Renal cortex interstitium (tissue), 11 donors: ENCODE data around the gene ZBTB20. TPM values are rescaled to one million over a fixed set of nuclear protein-coding genes. Genes with fewer than 3 reads are reported as not detected.
"Not testable (repeated sequence)": the region's sequence is repeated elsewhere in the genome, so short reads cannot be mapped to it uniquely, and the experiment has no call there.

Source experiments
- DNase-seq, 11 donors: peaks; one replicate each; pipeline ENCODE4 v3.0.0-alpha.2; 2013; ENCODE audit warnings: low read depth in 9 of 11, low spot score in 4 of 11; ENCODE audit errors: extremely low read depth in 1 of 11
- polyA plus RNA-seq, 3 donors: library from polyadenylated mRNA; unstranded; fragments of 120-200 nt; gene quantifications; one replicate each; pipeline ENCODE4 v1.2.1, GENCODE V29; 2013; ENCODE audit not compliant: insufficient read length in 3 of 3

The ZBTB20 gene
- polyA plus RNA-seq, 3 donors = 5.5 to 6.9 (median 6.6) TPM

GRCh38 chr3:115151921-115152320 is 4.8 kb upstream of the ZBTB20 start:
- DNase-seq = no peak

DNA sequence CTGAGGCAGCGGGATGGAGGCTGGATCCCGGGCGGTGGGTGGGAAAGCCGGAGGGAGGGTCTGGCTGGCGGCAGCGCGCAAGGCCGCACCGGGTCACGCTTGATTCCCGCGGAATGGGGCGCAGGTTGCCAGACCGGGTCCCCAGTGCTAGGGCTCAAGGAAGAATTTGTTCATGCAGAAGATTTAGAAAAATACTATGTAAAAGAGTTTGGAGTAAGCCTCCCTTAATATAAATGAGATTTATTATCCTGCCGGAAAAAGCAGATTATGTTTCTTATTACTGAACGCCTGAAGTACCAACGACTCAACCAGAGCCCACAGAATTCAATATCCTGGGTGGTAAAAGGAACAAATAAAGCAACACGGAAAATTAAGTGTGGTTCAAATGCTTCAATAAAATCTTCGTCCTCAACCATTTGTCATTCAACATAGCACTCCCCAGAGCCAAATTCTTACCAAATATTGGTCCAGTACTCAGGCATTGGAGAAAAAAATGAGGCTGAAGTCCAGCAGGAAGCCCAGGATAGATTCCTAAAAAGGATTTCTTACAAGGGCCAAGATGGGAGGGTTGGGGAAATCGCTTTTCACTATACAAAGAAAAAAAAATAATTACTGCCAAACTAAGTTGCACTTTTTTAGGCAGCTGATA is 1.2 kb upstream of the ZBTB20 start:
- peak in 2 of 11 donors; percentile 13 to 50 for DNase-seq

DNA sequence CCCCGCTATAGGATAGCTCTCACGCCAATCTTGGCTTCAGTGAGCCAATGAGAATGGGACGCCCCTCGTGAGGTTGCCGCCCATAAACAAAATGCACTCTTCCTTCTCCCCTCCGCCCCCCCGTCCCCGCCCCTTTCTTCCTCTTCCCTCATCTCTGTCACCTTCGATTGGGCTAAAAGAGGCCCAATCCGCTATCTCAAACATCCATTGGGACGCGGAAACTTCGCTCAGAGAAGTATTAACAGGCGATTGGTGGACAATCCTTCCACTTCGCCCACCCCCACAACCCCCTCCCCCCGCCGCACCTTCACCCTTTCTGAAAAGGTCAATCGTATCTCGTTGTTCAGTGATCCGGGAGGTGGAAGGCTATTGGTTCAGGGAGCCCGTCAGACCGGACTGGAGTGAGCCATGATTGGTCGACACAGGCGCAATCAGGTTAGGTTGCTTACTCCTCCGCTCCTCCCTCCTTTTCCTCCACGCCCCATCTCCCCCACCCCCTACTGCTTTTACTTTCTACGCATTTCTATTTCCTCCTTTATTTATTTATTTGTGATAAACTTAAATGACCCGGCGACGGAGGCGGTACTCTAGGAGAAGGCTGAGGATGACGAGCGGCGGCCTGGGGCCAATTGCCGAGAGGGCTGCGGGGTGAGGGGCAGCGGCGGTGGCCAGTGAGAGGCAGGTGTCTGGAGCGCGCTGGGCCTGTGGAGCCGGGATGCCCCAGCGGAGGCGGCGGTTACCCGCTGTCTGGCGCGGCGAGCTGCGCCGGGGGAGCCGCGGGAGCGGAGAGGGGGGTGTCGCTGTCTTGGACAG is 447 bp upstream of the ZBTB20 start:
- DNase-seq = peak; percentile 99 to 100 (median 100)

DNA sequence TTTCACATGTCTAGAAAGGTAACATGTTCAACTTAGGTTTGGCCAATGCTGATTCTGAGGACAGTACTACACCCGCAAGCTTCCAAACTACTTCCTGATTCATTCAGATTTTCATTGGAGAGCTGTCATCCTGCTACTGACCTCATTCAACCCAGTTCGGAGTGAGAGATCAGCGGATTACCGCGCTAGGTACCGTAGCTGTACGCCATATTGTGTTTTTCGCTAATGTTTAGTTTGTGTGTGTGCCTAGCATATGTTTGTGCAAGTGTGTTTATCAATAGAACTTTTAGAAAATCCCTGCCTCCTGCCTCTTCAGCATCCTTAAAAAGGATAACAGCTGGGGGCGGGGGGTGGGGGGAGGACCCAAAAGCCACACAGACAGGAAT is 1.1 kb downstream of the ZBTB20 start:
- DNase-seq = peak in 9 of 11 donors; percentile 32 to 63 (median 51)

DNA sequence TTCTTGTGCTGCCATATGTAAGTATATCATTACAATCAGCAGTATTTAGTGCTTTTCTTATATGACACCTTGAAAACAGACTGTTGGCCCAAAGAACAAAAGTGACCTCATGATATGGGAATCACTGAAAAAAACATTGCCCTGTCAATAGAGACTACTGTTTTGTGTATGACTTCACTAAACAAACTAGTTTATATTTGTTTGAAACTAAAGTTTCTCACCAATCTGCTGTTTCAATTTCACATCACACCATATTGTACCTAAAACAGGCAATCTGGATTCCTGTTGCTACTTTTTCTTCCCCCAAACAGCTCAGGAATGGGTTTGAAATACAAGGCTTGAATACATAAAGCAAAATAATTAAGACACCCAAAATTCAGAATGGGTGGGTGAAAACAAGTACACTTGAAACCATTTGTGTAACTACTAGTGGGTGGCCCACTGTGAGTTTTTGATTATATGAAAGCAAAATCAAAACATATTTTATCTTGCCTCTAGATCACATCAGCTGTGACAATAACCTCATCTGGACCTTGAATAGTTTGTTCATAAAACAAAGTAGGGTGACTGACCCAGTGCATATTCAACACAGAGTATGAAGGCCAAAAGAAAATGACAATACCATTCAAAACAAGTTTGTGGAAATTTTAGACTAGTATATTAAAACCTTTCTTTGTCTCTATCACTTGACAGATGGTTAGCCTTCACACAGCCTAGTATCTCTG is 5.9 kb downstream of the ZBTB20 start:
- DNase-seq = no peak

DNA sequence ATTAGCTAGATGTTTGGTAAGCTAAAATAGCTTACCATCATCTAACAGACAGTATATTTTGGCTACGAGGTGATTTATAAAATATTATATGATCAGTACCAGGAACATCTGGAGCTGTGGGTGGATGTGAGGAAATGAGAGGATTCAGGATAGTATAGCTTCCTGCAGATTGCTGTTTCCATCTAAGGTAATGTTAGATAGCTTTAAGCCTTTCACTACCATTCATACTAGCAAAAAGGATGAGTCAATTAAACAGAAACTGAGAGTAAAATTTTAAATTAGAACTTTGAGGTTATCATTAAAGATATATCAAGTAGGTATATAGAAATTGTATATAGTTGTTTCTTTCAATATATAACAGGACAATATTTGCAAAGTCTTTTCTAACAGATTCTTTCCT is 8.0 kb downstream of the ZBTB20 start:
- no peak for DNase-seq

DNA sequence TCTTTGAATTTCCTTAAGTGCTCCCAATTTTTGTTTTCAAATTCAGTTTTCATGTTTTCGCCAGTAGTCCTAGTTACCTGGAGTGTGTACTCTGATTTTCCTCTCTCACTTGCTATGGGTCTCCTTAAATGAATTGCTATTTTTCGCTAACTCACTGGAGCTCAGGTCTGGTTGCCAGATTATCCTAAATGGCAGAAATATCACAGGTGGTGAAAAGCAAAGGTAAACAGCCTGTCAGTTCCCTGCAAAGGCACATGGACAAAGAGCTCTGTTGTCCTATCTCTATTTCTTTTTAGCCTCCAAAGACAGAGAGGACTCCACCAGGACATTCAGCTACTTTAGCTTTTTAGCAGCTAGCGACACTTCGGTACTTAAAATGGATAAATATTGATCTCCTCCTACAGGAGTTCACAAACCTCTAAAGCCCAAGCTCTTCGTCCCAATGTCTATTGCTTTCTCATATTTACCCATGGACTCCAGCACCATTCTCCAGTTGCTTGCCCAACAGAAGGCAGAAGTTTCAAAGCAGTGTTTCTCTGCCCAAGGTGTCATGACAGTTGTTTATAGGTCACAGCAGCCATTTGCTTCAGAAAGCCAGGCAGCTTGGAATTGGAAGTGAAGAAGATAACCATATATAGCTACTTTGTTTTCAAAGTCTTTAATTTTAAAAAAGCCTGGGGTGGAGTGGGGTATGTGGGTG is 12.3 kb downstream of the ZBTB20 start:
- DNase-seq = no peak

GRCh38 chr3:115127208-115127607 is 19.9 kb downstream of the ZBTB20 start:
- DNase-seq = no peak

DNA sequence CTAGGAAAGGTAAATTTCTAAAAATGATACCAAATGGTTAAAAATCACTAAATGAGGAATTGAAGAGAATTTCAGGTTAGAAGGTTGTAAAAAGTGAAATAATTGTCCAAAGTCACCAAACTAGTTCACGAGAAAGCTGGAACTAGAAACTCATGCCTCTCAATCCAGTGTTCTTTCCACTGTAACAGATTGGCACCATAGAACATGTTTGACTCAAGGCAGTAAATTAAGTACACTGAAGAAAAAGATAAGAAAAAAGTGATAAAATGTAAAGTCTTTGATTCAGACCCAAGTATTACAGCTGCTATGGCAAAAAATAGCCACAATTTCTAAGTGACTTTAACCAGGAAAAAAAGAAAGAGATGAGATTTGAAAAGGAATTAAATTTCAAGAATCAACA is 26.5 kb downstream of the ZBTB20 start:
- DNase-seq = no peak

- DNase-seq = no peak
These were observed 33.7 kb downstream of the ZBTB20 start for GRCh38 chr3:115113367-115113766.

GRCh38 chr3:115111632-115112031 is 35.5 kb downstream of the ZBTB20 start:
- no peak for DNase-seq

DNA sequence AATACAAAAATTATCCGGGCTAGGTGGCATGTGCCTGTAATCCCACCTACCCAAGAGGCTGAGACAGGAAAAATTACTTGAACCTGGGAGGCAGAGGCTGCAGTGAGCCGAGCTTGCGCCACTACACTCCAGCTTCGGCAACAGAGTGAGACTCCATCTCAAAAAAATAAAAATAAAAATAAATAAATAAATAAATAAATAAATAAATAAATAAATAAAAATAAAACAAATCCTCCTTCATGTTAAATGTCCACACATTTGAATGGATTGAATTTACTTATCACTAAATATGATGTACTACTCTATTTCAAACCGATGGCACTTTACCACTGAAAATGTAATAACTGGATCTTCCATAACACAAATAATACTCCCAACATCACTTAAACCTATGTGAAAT is 36.3 kb downstream of the ZBTB20 start:
- DNase-seq = no peak

DNA sequence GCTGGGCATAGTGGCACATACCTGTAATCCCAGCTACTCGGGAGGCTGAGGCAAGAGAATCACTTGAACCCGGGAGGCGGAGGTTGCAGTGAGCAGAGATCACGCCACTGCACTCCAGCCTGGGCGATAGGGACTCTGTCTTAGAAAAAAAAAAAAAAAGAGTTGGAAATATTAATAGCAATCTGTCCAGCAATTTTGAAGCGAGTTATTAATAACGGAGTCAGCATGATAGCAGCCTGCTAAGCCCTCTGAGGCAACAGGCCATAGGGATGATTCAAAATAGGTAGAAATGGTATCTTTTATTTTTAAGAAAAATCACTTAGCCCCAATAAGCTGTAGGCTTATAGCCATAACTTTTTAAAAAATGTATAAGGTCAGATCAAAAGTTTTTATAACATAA is 37.0 kb downstream of the ZBTB20 start:
- not testable (repeated sequence) for DNase-seq

DNA sequence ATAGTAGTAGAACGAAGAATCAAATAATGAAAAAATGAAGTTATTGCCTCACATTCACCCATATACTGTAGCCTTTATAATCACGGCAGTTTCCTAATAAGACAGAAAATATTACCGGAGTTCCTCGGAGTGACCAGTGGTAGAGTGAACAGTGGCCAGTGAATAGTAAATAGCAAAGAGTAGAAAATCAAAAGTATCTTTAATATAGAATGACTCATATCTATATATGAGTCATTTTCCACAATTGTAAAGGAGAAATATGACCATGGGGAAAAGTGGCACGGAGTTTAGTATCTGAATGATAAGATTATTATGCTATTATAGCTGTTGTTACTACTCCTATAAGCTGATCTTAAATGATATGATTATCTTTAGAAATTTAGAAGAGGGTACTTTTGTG is 38.5 kb downstream of the ZBTB20 start:
- no peak for DNase-seq

- DNase-seq = peak in 1 of 11 donors; percentile 29
These were observed 45.0 kb downstream of the ZBTB20 start for GRCh38 chr3:115102046-115102445.

GRCh38 chr3:115100806-115101205 is 46.3 kb downstream of the ZBTB20 start:
- no peak for DNase-seq

- peak in 4 of 11 donors; percentile 35 to 65 (median 41) for DNase-seq
These were observed 47.0 kb downstream of the ZBTB20 start for GRCh38 chr3:115099986-115100571.

DNA sequence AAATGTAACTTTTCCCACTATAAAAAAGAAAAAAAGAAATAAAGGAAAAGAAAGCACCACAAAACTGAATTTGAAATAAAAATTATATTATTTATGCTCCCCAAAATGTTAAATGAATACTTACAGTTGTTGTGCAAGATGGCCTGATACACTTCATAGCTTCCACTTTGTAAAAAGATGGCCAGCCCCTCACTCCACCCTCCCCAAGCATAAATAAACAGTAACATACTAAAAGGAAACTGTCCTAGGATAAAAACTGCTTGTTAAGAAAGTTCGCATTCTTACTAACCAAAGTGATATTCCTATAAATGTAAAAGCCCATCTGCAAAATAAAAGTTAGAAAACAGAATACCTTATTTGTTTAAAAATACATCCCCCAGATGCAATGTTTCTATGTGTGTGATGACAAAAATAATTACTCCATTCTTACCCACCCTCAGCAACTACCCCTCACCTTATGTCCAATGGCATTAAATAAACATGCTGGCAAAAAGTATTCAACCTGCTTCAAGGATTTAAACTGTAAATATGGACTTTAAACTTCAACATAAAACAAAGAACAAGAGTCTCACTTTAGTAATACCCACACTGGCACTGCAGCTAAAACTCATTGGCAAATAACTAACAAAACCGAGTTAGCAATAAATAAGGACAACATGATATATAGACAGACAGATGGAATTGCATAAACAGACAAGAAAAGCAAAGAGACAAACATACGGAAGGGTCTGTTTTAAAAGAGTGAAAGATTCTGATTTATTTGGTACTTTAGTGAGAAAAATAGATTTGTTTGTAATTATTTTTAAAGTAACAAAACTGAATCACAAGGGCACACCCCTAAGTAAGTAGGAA is 47.7 kb downstream of the ZBTB20 start:
- DNase-seq = no peak
